ENCODE data around the gene CASD1.

The CASD1 gene

DNA sequence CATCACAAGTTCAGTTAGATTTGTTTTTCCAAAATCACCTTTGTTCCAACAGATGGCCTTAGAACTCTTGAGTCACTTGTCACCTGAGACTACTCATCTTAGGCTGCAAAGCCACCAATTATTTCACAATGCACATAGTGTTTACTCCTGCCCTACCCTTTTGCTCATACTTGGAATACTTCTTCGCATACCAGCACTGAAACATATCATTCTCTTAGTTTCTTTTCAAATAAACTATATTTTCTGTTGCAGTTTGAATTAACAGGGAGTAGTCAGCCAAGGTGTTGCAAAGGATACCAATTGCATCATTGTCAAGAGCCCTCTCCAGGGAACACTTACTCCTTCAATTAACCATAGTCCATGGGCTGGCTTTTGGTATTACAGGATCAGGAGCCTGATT lies 71.0 kb downstream of the CASD1 start:
- DNase-seq (ENCODE audit: low spot score) = no peak

DNA sequence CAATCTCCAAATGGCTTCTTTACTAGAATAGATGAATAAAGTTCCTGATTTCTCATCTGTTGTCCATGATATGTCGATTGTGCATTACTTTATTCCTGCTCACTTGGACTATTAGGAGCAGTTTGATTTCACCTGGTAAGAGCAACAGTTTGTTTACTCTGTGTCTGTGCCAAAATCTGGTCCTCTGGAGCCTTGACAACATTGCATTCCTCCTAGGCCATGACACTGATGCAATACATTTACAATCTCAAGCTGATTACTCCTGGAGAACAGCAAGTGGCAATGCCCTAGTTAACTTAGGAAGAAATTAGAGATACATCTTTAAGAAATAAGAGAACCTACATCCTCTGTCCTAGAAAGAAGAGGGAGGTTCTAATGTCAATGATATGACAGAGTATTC lies 74.5 kb downstream of the CASD1 start:
- no peak for DNase-seq (ENCODE audit: low spot score)

DNA sequence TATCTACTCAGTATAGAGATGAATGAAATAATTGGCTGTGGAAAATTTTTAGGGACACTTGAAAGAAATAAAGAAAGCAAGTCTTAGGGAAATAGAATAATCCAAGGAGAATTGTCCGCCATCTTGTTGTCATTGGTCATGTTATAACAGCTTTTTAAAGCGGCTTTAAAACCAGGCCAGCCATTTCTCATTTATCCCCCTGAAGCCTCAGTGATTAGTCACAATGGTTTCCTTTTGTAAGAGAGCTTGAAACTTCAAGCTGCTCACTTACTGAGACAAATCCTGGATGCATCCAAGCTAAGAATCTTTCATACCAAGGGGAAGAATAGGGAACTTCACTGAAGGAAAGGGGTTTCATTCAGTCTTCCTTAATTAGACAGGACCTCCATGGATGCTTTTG lies 78.5 kb downstream of the CASD1 start:
- DNase-seq (ENCODE audit: low spot score) = no peak

DNA sequence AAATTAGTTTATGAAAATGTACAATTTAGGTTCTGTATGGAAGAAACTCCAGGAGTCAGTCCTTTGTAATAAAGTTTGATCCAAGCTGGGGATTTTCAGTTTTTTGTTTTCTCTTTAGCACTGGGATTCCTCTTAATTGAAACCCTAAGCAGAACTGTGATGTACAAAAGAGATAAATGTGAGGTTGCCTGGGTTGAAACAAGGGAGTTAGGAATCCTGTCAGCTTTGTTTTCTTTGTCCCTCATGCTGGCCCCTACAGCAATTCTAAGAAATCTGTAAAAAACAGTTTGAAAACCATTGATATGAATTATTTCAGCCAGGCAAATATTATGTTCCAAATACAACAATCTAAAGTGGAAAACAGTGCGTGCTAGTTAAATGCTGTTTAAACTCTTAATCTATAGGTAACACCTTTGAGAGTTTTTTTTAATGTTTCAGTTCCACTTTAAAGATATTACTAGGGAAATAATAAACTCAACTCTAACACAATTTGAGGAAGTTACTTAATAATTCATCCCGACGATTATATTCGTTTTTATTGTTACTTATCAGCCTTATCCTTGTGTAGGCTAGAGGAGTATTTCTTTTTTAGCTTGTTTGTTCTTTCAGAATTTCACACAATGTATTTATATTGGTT lies 81.0 kb downstream of the CASD1 start:
- no peak for DNase-seq (ENCODE audit: low spot score)

DNA sequence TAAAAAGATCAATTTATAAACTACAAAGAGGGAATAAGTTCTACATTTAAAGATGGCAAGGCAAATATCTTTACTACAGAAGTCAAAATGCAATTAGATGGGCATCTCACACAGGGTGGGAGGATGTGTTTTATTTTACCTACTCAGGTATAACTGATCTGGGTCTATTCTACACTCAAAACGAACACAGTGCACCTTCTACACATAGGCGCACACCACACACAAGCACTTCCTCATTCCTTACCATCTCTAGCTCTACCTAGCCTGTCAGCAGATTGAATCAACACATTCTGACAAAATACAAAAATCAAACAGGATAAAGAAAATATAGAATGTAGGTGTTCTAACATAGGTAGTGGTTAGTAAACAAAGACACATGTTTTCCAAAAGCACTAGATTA lies 81.6 kb downstream of the CASD1 start:
- peak; percentile 16 for DNase-seq (ENCODE audit: low spot score)

DNA sequence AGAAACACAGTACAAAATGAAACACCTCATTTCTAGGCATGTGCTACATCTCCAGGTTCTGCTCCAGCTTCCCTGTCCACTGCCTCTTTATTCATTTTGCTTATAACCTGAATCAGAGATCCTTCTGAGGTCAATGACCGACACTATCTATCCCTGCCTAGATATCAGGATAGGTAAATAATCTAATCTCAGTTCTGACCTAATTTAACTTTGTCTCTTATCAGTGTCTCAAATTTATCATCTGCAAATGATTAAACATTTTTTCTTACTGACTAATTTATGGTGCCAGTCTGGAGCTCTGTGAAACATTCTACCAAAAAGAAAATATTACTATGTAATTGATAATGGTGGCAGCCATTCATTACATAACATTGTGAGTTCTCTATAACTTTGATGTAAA lies 85.3 kb downstream of the CASD1 start:
- DNase-seq (ENCODE audit: low spot score) = no peak

DNA sequence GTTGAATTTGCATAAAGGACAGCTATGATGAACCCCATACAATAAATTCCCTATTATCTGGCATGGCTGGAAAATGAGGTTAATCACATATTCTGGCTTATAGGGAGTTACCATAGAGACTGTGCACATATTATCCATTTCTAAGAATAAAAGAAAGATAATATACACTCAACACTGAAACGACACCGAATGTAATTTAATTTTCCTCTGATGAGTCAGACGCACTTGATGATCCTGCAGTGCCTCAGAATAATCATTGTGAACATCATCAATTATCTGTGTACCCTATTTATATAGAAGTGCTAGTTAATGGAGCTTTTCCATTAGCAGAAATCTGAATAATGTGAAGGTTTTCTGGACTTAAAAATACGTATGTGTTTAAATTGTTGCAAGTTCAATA lies 86.1 kb downstream of the CASD1 start:
- no peak for DNase-seq (ENCODE audit: low spot score)

DNA sequence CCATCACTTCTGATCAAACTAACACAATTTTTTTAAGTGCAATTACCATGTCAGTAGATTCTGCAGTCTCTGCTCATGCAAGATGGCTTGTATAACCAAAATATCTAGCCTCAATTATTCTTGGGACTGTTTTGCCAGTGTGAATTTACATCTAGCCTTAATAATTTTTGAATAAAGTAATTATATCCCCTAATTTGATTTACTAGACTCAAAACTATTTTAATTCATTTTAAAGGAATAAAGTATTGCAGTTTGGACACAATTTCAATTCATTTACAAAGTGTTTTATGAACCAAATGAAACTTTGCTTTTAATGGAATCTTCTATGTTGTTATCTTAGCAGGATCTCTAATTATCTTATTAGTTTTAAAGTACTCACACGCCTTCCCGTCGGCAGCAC lies 90.7 kb downstream of the CASD1 start:
- no peak for DNase-seq (ENCODE audit: low spot score)

DNA sequence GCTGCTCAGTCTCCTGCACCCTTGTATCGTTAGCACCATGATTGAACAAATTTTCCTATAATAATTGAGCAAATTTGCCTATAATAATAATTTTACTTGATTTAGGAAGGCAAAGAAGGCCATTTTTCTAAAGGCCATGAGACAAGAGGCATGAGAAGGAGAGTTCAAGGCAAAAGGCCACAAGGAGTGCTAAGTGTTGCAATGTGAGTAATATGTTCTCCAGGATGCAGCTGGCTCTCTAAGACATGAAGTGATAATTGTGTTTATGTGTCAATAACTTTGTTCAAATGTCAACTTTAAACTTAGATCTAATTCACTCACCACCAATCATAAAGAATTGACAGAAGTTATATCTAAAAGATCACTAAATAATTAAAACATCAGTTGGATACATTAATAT lies 92.6 kb downstream of the CASD1 start:
- DNase-seq (ENCODE audit: low spot score) = no peak

DNA sequence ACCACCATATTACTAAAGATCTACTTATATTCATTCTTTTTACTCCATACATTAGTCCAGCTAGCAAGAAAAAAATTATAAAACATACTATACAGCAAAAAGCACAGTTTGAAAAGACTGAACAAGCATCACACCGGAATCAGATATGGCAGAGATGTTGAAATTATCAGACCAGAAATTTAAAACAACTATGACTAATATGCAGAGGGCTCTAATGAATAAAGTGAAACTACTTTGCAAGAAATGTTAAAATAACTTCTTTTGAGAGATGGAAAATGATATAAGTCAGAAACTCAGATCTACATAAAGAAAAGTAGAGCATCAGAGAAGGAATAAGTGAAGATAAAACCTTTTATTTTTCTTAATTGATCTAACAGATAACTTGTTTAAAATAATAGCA lies 95.4 kb downstream of the CASD1 start:
- DNase-seq (ENCODE audit: low spot score) = no peak

Measured in NAMALWA (cell line).